Body of pancreas (tissue), 4 donors: ENCODE measurements around the gene ERG. TPM values are rescaled to one million over a fixed set of nuclear protein-coding genes. Genes with fewer than 3 reads are reported as not detected.

ENCODE experiments used
- ATAC-seq: fragments of 150-250 bp; one replicate; pipeline ENCODE4 v1.9.1; 2016
- DNase-seq, 4 donors: peaks; one replicate each; pipeline ENCODE4 v3.0.0-alpha.2; 2019
- H3K27ac ChIP-seq, 4 donors: fragments of 200-600 bp; sonication (generic); 1 replicate in 3 of 4; 2 replicates in 1 of 4; pipeline versions ENCODE4 v1.5.1 to v1.6.1; 2016 to 2019; ENCODE audit warnings: mild to moderate bottlenecking in 1 of 4, mixed read lengths in 1 of 4, moderate library complexity in 1 of 4
- H3K27me3 ChIP-seq, 2 donors: fragments of 200-600 bp; sonication (generic); one replicate each; pipeline ENCODE4 v1.6.0; 2016; ENCODE audit warnings: mild to moderate bottlenecking in 1 of 2
- H3K36me3 ChIP-seq, 2 donors: fragments of 200-600 bp; sonication (generic); replicated peaks in 1 of 2; 2 replicates each; pipeline ENCODE4 v1.5.1; 2016; ENCODE audit warnings: low read depth in 2 of 2; ENCODE audit not compliant: insufficient read depth in 1 of 2
- H3K4me1 ChIP-seq: fragments of 200-600 bp; sonication (generic); one replicate; pipeline ENCODE4 v1.6.0; 2016
- H3K4me3 ChIP-seq, 2 donors: fragments of 200-600 bp; sonication (generic); 1 replicate in 1 of 2; 2 replicates in 1 of 2; pipeline ENCODE4 v1.5.1; 2016 to 2019
- H3K9me3 ChIP-seq, 3 donors: fragments of 200-600 bp; sonication (generic); 1 replicate in 2 of 3; 2 replicates in 1 of 3; pipeline ENCODE4 v1.5.1; 2016
- CTCF ChIP-seq, 7 experiments: fragments of 450-650 bp in 4 of 7; fragments of 200-600 bp in 3 of 7; sonication (generic) in 3 of 7; IDR thresholded peaks; one replicate each; pipeline ENCODE4 v1.5.1; 2016 to 2019; ENCODE audit warnings: antibody characterized with exemption in 7 of 7
- POLR2A ChIP-seq, 3 donors: fragments of 450-650 bp; IDR thresholded peaks; one replicate each; pipeline ENCODE4 v1.6.1; 2016; ENCODE audit warnings: antibody characterized with exemption in 3 of 3, mild to moderate bottlenecking in 2 of 3
- WGBS, 2 donors: methylation state at CpG; one replicate each; pipeline ENCODE4 v1.1.5; 2017; 5-methylcytosine and 5-hydroxymethylcytosine counted together
- intact Hi-C: fragments of 100-400 bp; cut with DNase I; formaldehyde crosslinking; loops from one replicate; pipeline ENCODE4 v1.15.1; 2023
- total RNA-seq, 2 donors: library from RNA; depleted of rRNA; stranded (reverse); fragments of >200 nt; gene quantifications; one replicate each; pipeline ENCODE4 v1.1.0, GENCODE V29; 2016

ERG gene
- total RNA-seq, 2 donors from 2014 or later, result 4.2 to 7.3 TPM

- no peak for DNase-seq
- TF ChIP-seq POLR2A (IDR thresholded peaks at IDR 0.05) (no peak), CTCF (IDR thresholded peaks at IDR 0.05) (no peak)
- no peaks in the 10 kb centered on the region for H3K27me3 ChIP-seq
- no peaks in the 10 kb centered on the region for H3K36me3 ChIP-seq
- no peak overlapping the region for H3K4me3 ChIP-seq
- H3K27ac ChIP-seq, result no peak overlapping the region
- H3K9me3 ChIP-seq, result no peaks in the 10 kb centered on the region
- ATAC-seq, result no peak
- 70 to 80% methylated on average over 1 of the region's 1 CpG for WGBS, 2 donors
- H3K4me1 ChIP-seq, result no peaks in the 10 kb centered on the region
- intact Hi-C loops, result no loop called here
Observed at GRCh38 chr21:38396325-38396724, 102.0 kb downstream of the ERG start.

GRCh38 chr21:38395581-38395980 is 102.7 kb downstream of the ERG start:
- no peak for DNase-seq
- no peaks in the 10 kb centered on the region for H3K9me3 ChIP-seq
- intact Hi-C loops, result no loop called here
- H3K4me1 ChIP-seq, result no peaks in the 10 kb centered on the region
- no peak overlapping the region for H3K27ac ChIP-seq
- no peaks in the 10 kb centered on the region for H3K27me3 ChIP-seq
- no peak overlapping the region for H3K4me3 ChIP-seq
- ATAC-seq, result no peak
- TF ChIP-seq POLR2A (IDR thresholded peaks at IDR 0.05), result no peak
- no peak for TF ChIP-seq CTCF (IDR thresholded peaks at IDR 0.05)
- 57 to 60% methylated on average over 6 of the region's 6 CpGs for WGBS, 2 donors
- no peaks in the 10 kb centered on the region for H3K36me3 ChIP-seq

DNA sequence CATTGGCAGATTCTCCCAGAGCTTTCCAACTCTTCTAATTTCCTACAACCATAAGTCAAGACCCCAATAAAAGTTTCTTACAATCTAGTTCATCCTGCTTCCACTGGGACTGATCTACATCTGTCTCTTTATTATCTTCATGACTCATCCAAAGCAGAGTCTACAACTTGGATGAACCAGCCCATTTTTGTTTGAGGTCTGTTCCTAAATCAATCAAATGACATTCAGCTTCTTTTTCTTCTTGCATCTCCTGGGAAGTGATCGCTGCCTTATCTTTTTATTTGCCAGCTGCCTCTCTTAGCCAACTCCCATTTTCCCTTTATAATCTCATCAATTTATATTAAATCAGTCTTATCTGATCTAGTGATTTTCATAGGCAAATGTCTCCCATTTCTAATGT is 105.6 kb downstream of the ERG start:
- Histone ChIP-seq H3K27ac (no peak overlapping the region), H3K9me3 (no peaks in the 10 kb centered on the region), H3K4me1 (no peaks in the 10 kb centered on the region), H3K36me3 (no peaks in the 10 kb centered on the region), H3K27me3 (no peaks in the 10 kb centered on the region), H3K4me3 (no peak overlapping the region)
- DNase-seq, result no peak
- intact Hi-C loops, result no loop called here
- ATAC-seq, result no peak
- WGBS, 2 donors, result 32 to 38% methylated on average over 1 of the region's 1 CpG
- TF ChIP-seq CTCF (IDR thresholded peaks at IDR 0.05) (no peak), POLR2A (IDR thresholded peaks at IDR 0.05) (no peak)

DNA sequence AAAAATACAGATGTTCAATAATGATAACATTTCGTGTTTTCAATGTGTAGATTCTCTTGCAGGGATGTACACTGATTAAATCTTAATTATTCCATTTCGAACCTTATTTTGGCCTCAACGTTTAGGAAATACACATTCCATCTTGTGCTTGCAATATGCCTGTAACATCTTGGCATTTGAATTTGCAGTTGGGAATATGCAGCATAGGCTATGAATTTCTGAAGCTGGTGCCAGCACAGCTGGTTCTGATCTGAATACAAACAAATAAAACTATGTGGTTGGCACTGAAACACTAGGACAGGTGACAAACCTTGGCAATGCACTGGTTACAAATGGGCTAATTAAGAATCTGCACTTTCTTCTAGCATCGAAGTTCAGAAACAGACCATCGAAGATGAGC is 108.4 kb downstream of the ERG start:
- Histone ChIP-seq H3K9me3 (no peaks in the 10 kb centered on the region), H3K27me3 (no peaks in the 10 kb centered on the region), H3K4me3 (no peak overlapping the region), H3K4me1 (no peaks in the 10 kb centered on the region), H3K36me3 (no peaks in the 10 kb centered on the region), H3K27ac (no peak overlapping the region)
- ATAC-seq, result no peak
- 52 to 58% methylated on average over 5 of the region's 5 CpGs for WGBS, 2 donors
- TF ChIP-seq CTCF (IDR thresholded peaks at IDR 0.05) (no peak), POLR2A (IDR thresholded peaks at IDR 0.05) (no peak)
- intact Hi-C loops, result no loop called here
- no peak for DNase-seq

DNA sequence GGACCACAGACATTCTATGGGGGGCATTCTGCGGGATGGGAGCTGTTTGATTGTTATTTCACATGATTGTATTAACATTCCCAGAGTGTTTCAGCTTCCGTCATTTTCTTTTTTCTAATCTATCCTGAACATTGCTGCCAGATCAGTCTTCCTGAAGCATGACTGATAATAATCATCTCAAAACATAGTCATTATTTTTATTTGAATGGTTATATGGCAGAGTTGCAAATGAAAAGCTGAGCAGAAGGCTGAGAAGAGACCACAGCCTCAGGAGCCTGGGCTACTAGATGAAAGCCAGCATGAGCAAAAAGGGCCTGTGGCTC is 109.0 kb downstream of the ERG start:
- 69 to 82% methylated on average over 2 of the region's 2 CpGs for WGBS, 2 donors

More for the DNA sequence above, 109.0 kb downstream of the ERG start:
- no peak overlapping the region for H3K27ac ChIP-seq
- no peaks in the 10 kb centered on the region for H3K9me3 ChIP-seq
- no peaks in the 10 kb centered on the region for H3K27me3 ChIP-seq
- H3K4me3 ChIP-seq, result no peak overlapping the region
- TF ChIP-seq CTCF (IDR thresholded peaks at IDR 0.05), result no peak
- TF ChIP-seq POLR2A (IDR thresholded peaks at IDR 0.05), result no peak
- no peak for ATAC-seq
- no peaks in the 10 kb centered on the region for H3K36me3 ChIP-seq
- no peak for DNase-seq
- no peaks in the 10 kb centered on the region for H3K4me1 ChIP-seq
- intact Hi-C loops, result no loop called here
